ENCODE results near the gene CRY1. TPM values are rescaled to one million over a fixed set of nuclear protein-coding genes. Genes with fewer than 3 reads are reported as not detected.

The CRY1 gene
- 8.1 and 14.5 TPM in 2 replicates for total RNA-seq

GRCh38 chr12:107093417-107094182, at the start of gene CRY1:
Gene CRY1, minus strand, starts transcription at chr12:107093549. Its CDS starts 588 bp downstream, at chr12:107092961.

DNA sequence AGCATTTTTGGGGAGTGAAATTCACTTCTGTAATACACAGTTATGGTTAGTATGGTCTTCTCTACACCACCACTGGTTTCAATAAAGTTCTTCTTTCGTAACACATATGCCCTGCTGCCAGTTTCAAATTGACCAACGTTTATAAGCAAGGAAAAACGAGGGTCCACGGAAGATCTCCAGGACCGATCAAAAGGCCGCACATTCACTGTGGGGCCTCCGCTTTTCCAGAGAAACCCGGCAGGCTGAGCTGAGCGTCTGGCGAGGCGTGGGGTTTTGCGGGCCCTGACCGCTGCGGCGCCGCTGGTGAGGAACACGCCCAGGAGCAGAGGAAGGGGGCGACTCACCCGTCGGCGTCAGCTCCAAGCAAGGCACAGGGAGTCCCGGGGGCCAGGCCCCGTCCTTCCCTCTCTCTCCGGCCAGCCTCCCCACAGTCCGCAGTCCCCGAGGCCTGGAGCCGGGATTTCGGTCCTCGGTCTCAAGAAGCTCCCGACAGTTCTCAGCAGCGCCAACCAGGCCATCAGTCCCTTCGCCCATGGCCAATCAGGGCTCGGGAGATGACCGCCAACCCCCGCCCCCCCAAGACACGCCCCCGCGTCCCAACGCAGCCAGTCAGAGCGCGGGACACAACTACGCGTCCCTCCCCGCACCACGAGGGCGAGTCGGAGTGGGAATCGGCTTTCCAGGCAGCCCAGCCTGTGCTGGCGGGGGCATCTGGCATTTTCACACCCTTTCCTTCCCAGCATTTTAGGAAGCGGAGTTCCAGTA, 106.5 kb downstream of the CRY1 start, which contains the start of gene MTERF2:
TSS of gene MTERF2 (minus strand) at position 522 of the 765 bp plus-strand sequence. CDS start 8,432 bp downstream, outside the sequence.

GRCh38 chr12:106955377-106956047, 137.8 kb downstream of the CRY1 start, which contains the start of gene TMEM263:
Gene TMEM263, plus strand, starts transcription at chr12:106955907. Its CDS starts 11,210 bp downstream, at chr12:106967117.

Other genes with a start within 250 kb of the CRY1 start
- 75.0 and 102 TPM in 2 replicates for gene TMEM263, start 137.6 kb downstream of the CRY1 start, total RNA-seq
- gene MTERF2, start 106.4 kb downstream of the CRY1 start, total RNA-seq, result 3.5 and 5.1 TPM in 2 replicates

Measured in subcutaneous preadipocyte (primary cell).